GM19351 (cell line): ENCODE results near the gene KCNJ9.

Source experiments
- ATAC-seq: cut with Tn5 transposase; IDR thresholded peaks from one replicate; pipeline ENCODE4 v1.9.1; 2021; ENCODE audit warnings: mild to moderate bottlenecking, moderate library complexity; ENCODE audit not compliant: unreplicated experiment

The KCNJ9 gene

DNA sequence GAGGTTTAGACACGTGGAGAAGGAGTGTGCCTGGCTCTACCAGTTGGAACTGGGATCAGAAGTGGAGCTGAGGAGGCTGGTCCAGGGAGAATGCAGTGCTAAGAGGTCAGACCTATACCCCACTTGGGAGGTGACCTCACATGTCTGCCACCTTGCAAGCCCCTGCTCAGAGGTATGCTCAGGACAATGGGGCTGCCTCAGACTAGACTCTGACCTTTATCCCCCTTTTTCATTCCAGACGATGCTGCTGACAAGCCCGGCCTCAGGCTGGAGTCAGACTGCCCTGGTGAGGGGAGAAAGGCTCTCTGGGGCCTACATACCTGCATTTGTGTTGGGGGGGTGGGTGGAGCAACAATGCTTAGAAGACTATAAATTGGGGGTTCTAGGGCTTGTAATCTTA, 16.6 kb upstream of the KCNJ9 start:
- no peak for ATAC-seq

- no peak for ATAC-seq
Observed at GRCh38 chr1:160066829-160067745, 14.3 kb upstream of the KCNJ9 start.

DNA sequence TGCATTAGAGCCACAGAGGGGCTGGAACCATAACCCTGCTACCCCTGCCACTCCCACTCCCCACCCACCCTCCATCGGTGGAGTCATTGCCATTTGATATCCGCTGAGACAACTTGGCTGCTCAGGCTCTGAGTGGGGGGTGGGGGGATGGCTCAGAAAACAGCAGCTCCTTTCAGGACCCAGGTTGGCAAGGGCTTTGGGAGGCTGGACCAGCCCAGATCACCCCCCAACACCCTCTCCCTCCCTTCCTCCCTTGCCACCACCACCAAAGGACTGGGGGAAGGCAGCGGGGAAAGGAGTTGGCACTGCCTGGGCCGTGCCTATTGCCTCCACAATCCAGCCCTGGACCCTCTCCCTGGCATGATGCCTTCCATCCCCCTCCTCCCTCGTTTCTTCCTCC, 13.1 kb upstream of the KCNJ9 start:
- no peak for ATAC-seq

- no peak for ATAC-seq
Observed at GRCh38 chr1:160069460-160070231, 11.7 kb upstream of the KCNJ9 start, which contains the start of gene KCNJ10. KCNJ10 (minus strand) TSS chr1:160070160; CDS start chr1:160042532, 27,628 bp downstream.

DNA sequence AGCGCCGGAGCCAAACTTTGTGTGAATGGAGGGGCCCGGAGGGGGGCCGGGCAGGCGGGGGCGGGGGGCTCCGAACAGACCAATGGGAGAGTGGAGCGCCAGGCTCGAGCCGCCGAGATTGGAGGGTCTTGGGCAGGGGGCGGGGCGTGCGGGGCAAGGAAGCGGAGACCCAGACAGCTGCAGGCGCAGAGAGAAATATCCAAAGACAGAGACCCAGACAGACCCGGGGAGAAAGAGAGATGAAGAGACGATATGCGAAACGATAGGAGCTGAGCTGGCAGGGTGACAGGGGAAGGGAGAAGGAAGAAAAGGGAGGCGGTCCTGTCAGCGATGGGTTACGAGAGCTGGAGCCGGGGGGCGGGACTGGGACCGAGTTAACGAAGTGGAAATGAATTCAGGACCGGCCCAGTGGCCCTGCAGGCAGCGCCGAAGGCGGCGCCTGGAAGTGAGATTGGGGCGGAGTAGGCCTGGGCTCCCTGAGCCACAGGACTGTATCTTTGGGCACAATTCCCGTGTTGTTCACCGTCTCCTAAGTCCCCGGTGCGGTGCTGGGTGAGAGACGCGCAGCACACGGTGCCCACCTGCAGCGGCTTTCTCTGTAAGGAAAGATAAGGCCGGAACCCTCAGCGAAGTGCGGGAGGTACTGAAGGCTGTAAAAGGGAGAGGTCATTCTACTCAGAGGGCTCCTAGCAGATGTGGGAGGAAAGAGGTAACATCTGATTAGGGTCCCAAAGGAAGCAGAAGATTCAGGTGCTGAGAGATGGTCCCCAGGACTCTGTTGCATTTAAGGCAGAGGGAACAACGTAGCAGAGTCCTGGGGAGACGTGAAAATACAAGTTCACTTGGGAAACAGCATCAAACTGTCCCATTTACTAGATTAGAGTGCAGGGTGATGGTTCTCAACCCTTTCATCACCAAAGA, 10.8 kb upstream of the KCNJ9 start:
- peak; percentile 44 for ATAC-seq

- ATAC-seq = no peak
Observed at GRCh38 chr1:160071289-160071688, 10.0 kb upstream of the KCNJ9 start.

DNA sequence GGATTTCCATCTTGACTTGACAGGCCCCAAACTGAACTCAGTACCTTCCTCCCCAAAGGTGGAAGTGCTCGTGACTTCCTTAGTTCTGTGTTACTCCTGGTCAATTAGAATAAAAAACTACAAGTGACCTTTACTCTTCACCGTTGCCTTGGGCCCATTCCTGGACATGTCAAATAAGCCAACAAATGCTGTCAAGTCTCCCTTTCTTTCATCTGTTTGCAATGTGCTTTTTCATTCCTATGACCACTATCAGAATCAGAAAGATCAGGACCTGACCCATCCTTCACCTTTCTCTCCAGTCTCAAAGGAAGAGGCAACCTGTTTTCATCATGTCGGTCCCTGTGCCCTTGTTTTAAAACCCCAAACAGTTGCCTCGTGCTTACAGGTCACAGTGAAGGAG, 6.5 kb upstream of the KCNJ9 start:
- ATAC-seq = no peak

DNA sequence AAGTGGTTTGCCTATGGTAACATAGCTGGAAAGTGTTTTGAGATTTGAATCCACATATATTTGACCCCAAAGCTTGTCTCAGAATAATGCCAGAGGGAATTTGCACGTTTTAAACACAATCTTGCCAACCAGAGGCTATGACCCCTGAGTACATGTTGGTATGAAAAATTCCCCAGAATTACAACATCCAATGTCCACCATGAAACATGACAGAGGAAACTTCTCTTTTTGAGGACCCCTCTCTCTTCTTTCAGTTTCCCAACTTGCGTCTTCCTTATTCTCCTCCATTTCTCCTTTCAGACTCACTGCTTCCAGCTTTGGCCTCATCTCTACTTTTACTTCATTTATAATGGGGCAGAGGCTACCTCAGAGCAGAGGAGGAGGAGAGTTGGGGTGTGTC, 5.5 kb upstream of the KCNJ9 start:
- no peak for ATAC-seq

- no peak for ATAC-seq
Observed at GRCh38 chr1:160076295-160076694, 5.0 kb upstream of the KCNJ9 start.

- ATAC-seq = no peak
Observed at GRCh38 chr1:160077486-160077885, 3.9 kb upstream of the KCNJ9 start.

GRCh38 chr1:160078512-160079195, 2.7 kb upstream of the KCNJ9 start:
- ATAC-seq = peak; percentile 79

DNA sequence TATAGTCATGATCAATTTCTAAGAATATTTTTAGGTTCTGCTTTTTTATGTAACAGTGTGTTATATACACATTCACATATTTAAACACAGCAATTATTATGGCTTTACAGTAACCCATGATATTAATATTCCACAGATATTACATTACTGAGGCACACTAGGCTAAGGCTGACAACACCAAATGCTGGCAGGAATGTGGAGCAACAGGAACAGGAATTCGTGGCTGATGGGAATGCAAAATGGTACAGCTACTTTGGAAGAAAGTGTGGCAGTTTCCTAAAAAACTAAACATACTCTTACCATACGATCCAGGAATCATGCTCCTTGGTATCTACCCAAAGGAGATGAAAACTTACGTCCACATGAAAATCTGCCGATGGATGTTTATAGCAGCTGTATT, 1.9 kb upstream of the KCNJ9 start:
- ATAC-seq = no peak

DNA sequence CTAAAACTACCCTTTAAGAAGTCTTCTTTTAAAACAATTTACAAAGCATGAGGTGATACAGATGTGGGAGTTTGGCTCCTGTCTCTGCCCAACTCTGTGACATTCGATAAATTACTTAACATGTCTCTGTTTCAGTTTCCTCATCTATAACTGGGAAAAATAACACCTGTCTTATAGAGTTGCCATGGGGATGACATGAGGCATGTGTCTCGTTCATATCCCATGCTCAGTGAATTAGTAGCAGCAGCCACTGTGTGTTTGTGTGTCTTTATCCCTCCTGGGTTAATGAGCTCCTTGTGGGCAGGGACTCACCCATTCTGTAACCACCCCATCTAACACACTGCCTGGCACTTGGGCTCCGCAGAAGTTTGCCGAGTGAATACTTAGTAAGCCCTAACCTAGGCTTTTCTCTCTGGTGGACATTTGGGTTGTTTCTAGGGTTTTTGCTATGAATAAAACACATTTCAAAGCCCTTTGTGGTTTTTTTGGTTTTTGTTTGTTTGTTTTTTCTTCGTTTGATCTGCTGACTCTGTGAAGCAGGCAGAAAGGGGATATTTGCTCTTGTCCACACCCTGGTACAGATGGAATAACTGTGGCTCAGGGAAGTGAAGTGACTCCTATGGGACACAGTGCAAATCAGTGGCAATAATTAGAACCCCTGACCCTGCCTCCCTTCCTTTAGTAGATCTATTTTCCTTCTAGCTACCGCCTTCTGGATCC, 797 bp upstream of the KCNJ9 start:
- ATAC-seq = no peak

- no peak for ATAC-seq
Observed at GRCh38 chr1:160082487-160082886, 1.1 kb downstream of the KCNJ9 start.

GRCh38 chr1:160082926-160083325, 1.6 kb downstream of the KCNJ9 start:
- no peak for ATAC-seq

DNA sequence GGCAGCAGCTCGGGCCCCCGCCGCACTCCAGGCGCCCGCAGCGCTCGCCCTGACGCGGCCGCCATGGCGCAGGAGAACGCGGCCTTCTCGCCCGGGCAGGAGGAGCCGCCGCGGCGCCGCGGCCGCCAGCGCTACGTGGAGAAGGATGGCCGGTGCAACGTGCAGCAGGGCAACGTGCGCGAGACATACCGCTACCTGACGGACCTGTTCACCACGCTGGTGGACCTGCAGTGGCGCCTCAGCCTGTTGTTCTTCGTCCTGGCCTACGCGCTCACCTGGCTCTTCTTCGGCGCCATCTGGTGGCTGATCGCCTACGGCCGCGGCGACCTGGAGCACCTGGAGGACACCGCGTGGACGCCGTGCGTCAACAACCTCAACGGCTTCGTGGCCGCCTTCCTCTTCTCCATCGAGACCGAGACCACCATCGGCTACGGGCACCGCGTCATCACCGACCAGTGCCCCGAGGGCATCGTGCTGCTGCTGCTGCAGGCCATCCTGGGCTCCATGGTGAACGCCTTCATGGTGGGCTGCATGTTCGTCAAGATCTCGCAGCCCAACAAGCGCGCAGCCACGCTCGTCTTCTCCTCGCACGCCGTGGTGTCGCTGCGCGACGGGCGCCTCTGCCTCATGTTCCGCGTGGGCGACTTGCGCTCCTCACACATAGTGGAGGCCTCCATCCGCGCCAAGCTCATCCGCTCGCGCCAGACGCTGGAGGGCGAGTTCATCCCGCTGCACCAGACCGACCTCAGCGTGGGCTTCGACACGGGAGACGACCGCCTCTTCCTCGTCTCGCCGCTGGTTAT, 2.8 kb downstream of the KCNJ9 start:
- no peak for ATAC-seq

GRCh38 chr1:160084771-160085321, 3.5 kb downstream of the KCNJ9 start:
- no peak for ATAC-seq

DNA sequence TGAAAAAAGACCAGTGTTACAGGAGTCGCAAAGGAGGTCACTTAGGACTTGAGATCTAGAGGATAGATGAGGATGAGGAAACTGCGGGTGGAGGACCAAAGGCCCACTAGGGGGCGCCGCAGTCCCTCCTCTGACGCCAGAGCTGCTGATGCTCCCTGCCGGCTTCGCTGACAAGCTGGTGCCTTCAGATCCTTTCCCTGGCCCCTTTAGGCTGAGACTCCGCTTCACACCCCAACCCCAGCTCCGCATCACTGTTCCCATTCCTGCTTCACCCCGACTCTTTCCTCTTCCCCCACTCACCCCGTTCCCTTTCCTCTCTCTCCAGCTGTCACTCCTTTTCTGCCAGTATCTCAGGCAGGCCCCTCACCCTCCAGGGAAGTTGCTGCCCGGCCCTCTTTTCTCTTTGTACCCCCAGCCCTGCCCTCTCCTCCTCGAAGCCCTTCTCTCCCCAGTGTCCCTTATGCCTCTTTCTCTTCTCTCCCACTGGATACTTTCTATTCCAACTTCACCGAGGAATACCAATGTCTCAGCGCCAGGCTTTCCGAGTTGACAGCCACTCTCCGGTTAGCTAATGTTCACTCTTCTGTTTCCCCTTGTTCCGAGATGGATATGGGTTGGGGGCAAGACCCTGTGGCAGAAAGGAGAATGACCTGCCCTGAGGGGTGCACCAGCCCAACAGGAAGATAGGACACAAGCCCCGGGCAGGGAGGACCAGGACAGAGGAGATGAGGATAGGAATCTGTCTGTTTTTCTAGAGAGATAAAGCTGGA, 4.5 kb downstream of the KCNJ9 start:
- ATAC-seq = peak; percentile 73
